Measurements from ENCODE around the gene CNTNAP5. TPM values are rescaled to one million over a fixed set of nuclear protein-coding genes. Genes with fewer than 3 reads are reported as not detected.

Gene CNTNAP5
- total and polyA plus RNA-seq, 2 of the 13 experiments (the other 11 are each of a cell fraction or from before 2014, with no cell fraction given) = not detected

DNA sequence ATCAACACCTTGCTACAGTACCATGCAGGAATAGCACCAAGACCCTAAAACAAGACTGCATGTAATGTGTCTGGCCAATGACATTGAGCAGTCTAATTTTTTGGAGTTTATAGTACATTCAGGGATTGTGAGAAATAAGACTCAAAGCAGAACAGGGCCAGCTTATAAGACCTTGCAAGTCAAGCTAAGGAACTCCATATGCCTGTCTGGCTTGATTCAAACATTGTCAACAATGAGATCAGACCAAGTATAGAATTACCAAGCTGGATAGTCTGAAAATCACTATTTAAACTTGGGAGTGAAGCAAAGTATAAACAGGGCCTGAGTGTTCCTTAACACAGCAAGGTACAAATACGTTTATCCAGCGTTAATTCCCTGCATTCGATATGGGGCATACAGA lies 370.9 kb downstream of the CNTNAP5 start:
- no peak for FAIRE-seq
- WGBS (ENCODE audit: low lambda C conversion rate) = 3% methylated on average over 3 of the region's 3 CpGs
- ATAC-seq = no peak
- TF ChIP-seq, protein P1, sequence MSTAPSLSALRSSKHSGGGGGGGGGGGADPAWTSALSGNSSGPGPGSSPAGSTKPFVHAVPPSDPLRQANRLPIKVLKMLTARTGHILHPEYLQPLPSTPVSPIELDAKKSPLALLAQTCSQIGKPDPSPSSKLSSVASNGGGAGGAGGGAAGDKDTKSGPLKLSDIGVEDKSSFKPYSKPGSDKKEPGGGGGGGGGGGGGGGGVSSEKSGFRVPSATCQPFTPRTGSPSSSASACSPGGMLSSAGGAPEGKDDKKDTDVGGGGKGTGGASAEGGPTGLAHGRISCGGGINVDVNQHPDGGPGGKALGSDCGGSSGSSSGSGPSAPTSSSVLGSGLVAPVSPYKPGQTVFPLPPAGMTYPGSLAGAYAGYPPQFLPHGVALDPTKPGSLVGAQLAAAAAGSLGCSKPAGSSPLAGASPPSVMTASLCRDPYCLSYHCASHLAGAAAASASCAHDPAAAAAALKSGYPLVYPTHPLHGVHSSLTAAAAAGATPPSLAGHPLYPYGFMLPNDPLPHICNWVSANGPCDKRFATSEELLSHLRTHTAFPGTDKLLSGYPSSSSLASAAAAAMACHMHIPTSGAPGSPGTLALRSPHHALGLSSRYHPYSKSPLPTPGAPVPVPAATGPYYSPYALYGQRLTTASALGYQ (CRISPR knock-in tag; IDR thresholded peaks at IDR 0.05) = no peak
- TF ChIP-seq, protein P2, sequence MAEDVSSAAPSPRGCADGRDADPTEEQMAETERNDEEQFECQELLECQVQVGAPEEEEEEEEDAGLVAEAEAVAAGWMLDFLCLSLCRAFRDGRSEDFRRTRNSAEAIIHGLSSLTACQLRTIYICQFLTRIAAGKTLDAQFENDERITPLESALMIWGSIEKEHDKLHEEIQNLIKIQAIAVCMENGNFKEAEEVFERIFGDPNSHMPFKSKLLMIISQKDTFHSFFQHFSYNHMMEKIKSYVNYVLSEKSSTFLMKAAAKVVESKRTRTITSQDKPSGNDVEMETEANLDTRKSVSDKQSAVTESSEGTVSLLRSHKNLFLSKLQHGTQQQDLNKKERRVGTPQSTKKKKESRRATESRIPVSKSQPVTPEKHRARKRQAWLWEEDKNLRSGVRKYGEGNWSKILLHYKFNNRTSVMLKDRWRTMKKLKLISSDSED (CRISPR knock-in tag; IDR thresholded peaks at IDR 0.05) = no peak
- TF ChIP-seq STAG1 (CRISPR knock-in tag; IDR thresholded peaks at IDR 0.05) (no peak), TEAD2 (CRISPR knock-in tag; IDR thresholded peaks at IDR 0.05) (no peak), TCF12 (IDR thresholded peaks at IDR 0.05) (no peak), TCF12 (CRISPR knock-in tag; IDR thresholded peaks at IDR 0.05) (no peak), ZNF10 (CRISPR knock-in tag; IDR thresholded peaks at IDR 0.05; ENCODE audit: borderline replicate concordance, low read depth) (no peak), ZNF430 (CRISPR knock-in tag; IDR thresholded peaks at IDR 0.05) (no peak), ATAD3A (CRISPR knock-in tag; IDR thresholded peaks at IDR 0.05) (no peak), ZBTB7B (CRISPR knock-in tag; IDR thresholded peaks at IDR 0.05) (no peak)
- TF ChIP-seq, protein P3, sequence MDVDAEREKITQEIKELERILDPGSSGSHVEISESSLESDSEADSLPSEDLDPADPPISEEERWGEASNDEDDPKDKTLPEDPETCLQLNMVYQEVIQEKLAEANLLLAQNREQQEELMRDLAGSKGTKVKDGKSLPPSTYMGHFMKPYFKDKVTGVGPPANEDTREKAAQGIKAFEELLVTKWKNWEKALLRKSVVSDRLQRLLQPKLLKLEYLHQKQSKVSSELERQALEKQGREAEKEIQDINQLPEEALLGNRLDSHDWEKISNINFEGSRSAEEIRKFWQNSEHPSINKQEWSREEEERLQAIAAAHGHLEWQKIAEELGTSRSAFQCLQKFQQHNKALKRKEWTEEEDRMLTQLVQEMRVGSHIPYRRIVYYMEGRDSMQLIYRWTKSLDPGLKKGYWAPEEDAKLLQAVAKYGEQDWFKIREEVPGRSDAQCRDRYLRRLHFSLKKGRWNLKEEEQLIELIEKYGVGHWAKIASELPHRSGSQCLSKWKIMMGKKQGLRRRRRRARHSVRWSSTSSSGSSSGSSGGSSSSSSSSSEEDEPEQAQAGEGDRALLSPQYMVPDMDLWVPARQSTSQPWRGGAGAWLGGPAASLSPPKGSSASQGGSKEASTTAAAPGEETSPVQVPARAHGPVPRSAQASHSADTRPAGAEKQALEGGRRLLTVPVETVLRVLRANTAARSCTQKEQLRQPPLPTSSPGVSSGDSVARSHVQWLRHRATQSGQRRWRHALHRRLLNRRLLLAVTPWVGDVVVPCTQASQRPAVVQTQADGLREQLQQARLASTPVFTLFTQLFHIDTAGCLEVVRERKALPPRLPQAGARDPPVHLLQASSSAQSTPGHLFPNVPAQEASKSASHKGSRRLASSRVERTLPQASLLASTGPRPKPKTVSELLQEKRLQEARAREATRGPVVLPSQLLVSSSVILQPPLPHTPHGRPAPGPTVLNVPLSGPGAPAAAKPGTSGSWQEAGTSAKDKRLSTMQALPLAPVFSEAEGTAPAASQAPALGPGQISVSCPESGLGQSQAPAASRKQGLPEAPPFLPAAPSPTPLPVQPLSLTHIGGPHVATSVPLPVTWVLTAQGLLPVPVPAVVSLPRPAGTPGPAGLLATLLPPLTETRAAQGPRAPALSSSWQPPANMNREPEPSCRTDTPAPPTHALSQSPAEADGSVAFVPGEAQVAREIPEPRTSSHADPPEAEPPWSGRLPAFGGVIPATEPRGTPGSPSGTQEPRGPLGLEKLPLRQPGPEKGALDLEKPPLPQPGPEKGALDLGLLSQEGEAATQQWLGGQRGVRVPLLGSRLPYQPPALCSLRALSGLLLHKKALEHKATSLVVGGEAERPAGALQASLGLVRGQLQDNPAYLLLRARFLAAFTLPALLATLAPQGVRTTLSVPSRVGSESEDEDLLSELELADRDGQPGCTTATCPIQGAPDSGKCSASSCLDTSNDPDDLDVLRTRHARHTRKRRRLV (CRISPR knock-in tag; IDR thresholded peaks at IDR 0.05) = no peak
- TF ChIP-seq, protein P4, sequence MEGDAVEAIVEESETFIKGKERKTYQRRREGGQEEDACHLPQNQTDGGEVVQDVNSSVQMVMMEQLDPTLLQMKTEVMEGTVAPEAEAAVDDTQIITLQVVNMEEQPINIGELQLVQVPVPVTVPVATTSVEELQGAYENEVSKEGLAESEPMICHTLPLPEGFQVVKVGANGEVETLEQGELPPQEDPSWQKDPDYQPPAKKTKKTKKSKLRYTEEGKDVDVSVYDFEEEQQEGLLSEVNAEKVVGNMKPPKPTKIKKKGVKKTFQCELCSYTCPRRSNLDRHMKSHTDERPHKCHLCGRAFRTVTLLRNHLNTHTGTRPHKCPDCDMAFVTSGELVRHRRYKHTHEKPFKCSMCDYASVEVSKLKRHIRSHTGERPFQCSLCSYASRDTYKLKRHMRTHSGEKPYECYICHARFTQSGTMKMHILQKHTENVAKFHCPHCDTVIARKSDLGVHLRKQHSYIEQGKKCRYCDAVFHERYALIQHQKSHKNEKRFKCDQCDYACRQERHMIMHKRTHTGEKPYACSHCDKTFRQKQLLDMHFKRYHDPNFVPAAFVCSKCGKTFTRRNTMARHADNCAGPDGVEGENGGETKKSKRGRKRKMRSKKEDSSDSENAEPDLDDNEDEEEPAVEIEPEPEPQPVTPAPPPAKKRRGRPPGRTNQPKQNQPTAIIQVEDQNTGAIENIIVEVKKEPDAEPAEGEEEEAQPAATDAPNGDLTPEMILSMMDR (CRISPR knock-in tag; IDR thresholded peaks at IDR 0.05) = no peak

More for the DNA sequence above, 370.9 kb downstream of the CNTNAP5 start:
- H3K4me1 ChIP-seq (ENCODE audit: insufficient read depth, low read length) = no peaks in the 10 kb centered on the region
- H3K27me3 ChIP-seq (ENCODE audit: control insufficient read depth in 1 of 2, insufficient read depth in 2 of 2, low read length in 2 of 2) = 0 out of 5 replicates have a peak, but pooled peaks cover 0 to 1% of the 10 kb centered on the region in 2 experiments
- no peaks in the 10 kb centered on the region for H4K20me1 ChIP-seq (ENCODE audit: insufficient read depth, low read length)
- intact Hi-C loops (cut with micrococcal nuclease; ENCODE audit: unreplicated experiment) = no loop called here
- no peak for DNase-seq (ENCODE audit: low spot score)
- H3K9me3 ChIP-seq (ENCODE audit: low read length) = no peaks in the 10 kb centered on the region
- H2AFZ ChIP-seq (ENCODE audit: low read length) = no peak overlapping the region
- H3K9ac ChIP-seq (ENCODE audit: insufficient read depth, low read depth, low read length) = no peak overlapping the region
- in situ Hi-C loops (cut with HindIII; ENCODE audit: extremely low pct_ligation_motif_present, low pct_unique_long_range_greater_than_20kb) = no loop called here
- no peaks in the 10 kb centered on the region for H3K79me2 ChIP-seq (ENCODE audit: insufficient read depth, low read length)
- no peaks in the 10 kb centered on the region for H3K36me3 ChIP-seq (replicated peaks in 1 of 2; ENCODE audit: control insufficient read depth in 1 of 2, insufficient read depth in 2 of 2, low read length in 2 of 2)
- H3K4me2 ChIP-seq (ENCODE audit: low read depth, low read length) = no peak overlapping the region
- ChIA-PET POLR2A (no interaction called here), CTCF (ENCODE audit: low intra/inter-chr PET ratio, low total read pairs) (no interaction called here)
- no peak overlapping the region for H3K4me3 ChIP-seq (replicated peaks in 1 of 3; ENCODE audit: insufficient read depth in 1 of 3, low read depth in 2 of 3, low read length in 3 of 3)
- H3K27ac ChIP-seq (ENCODE audit: extremely low read length, insufficient read depth, low read length) = no peak overlapping the region
- no TSS peak for BruUV-seq (replicated peaks)
